Endothelial cell of umbilical vein (primary cell): ENCODE measurements around the gene DUOX2. TPM values are rescaled to one million over a fixed set of nuclear protein-coding genes. Genes with fewer than 3 reads are reported as not detected.

Experiments
- BruUV-seq: library from RNA; stranded (reverse); fragments of 400-500 nt; replicated peaks from 2 replicates; lab custom pipeline; 2021; lab: Mats Ljungman, UMichigan
- CTCF ChIA-PET: fragments of 300-600, 350-600 bp; sonication (Branson Sonifier 250); formaldehyde crosslinking; loops from one replicate; lab custom pipeline; 2021; ENCODE audit warnings: antibody characterized with exemption, inconsistent platforms; lab: Charles Lee
- POLR2A ChIA-PET: fragments of 300-600, 350-600 bp; sonication (Branson Sonifier 250); formaldehyde crosslinking; loops from one replicate; lab custom pipeline; 2021; ENCODE audit warnings: antibody characterized with exemption, inconsistent platforms; lab: Charles Lee
- DNase-seq: peaks from one replicate; pipeline ENCODE4 v3.0.0-alpha.2; 2011; ENCODE audit warnings: low read depth, low spot score
- FAIRE-seq: peaks from 2 replicates; lab custom pipeline; 2011; peaks lifted over from hg19 to GRCh38; lab: Jason Lieb, UNC
- H2AFZ ChIP-seq: 2 replicates; pipeline ENCODE4 v1.6.0; 2012; ENCODE audit warnings: low read depth, low read length, control low read depth, inconsistent platforms
- H3K27ac ChIP-seq: 2 replicates; pipeline ENCODE4 v1.5.1; 2011; ENCODE audit warnings: low read depth, mild to moderate bottlenecking, control low read depth, low read length, moderate library complexity; ENCODE audit not compliant: insufficient read depth
- H3K27me3 ChIP-seq, 2 experiments: 2 replicates each; pipeline versions ENCODE4 v1.6.0 to v1.6.1; 2011; ENCODE audit warnings: low read length in 2 of 2, mixed read lengths in 1 of 2; ENCODE audit not compliant: control insufficient read depth in 2 of 2, insufficient read depth in 2 of 2
- H3K36me3 ChIP-seq, 2 experiments: 2 replicates in 1 of 2; 3 replicates in 1 of 2; pipeline ENCODE4 v1.5.1; 2011; ENCODE audit warnings: low read length in 2 of 2, mild to moderate bottlenecking in 1 of 2, moderate library complexity in 1 of 2; ENCODE audit not compliant: control insufficient read depth in 2 of 2, insufficient read depth in 2 of 2; ENCODE audit errors: extremely low read depth in 1 of 2
- H3K4me1 ChIP-seq: 3 replicates; pipeline ENCODE4 v1.5.1; 2011; ENCODE audit warnings: mild to moderate bottlenecking, low read length; ENCODE audit not compliant: control insufficient read depth, insufficient read depth; ENCODE audit errors: extremely low read depth
- H3K4me2 ChIP-seq: 2 replicates; pipeline ENCODE4 v1.6.1; 2011; ENCODE audit warnings: low read length, control low read depth, mixed read lengths; ENCODE audit not compliant: insufficient read depth
- H3K4me3 ChIP-seq, 3 experiments: fragments of 200-600 bp in 1 of 3; sonication (generic), shearing (Covaris generic) in 1 of 3; replicated peaks in 1 of 3; 2 replicates each; pipeline ENCODE4 v1.5.1; 2011 to 2016; ENCODE audit warnings: control low read depth in 3 of 3, low read length in 3 of 3, mild to moderate bottlenecking in 2 of 3, inconsistent platforms in 1 of 3, low read depth in 1 of 3, moderate library complexity in 1 of 3; ENCODE audit not compliant: insufficient read depth in 1 of 3
- H3K79me2 ChIP-seq: 2 replicates; pipeline ENCODE4 v1.6.0; 2012; ENCODE audit warnings: low read length, inconsistent platforms; ENCODE audit not compliant: control insufficient read depth, insufficient read depth
- H3K9ac ChIP-seq: replicated peaks from 2 replicates; pipeline ENCODE3; 2011; ENCODE audit warnings: low read length, control low read depth; ENCODE audit not compliant: insufficient read depth; ENCODE audit errors: extremely low read depth
- H3K9me1 ChIP-seq: replicated peaks from 3 replicates; pipeline ENCODE4 v1.6.0; 2011; ENCODE audit warnings: mild to moderate bottlenecking, low read length; ENCODE audit not compliant: control insufficient read depth, insufficient read depth; ENCODE audit errors: extremely low read depth
- H3K9me3 ChIP-seq: replicated peaks from 2 replicates; pipeline ENCODE4 v1.5.1; 2012; ENCODE audit warnings: low read length, inconsistent platforms; ENCODE audit not compliant: control insufficient read depth, insufficient read depth
- H4K20me1 ChIP-seq: replicated peaks from 2 replicates; pipeline ENCODE3; 2011; ENCODE audit warnings: mild to moderate bottlenecking, low read length; ENCODE audit not compliant: control insufficient read depth, insufficient read depth; ENCODE audit errors: extremely low read depth
- FOS ChIP-seq: IDR thresholded peaks from 2 replicates; pipeline ENCODE4 v1.6.1; 2011; ENCODE audit warnings: mild to moderate bottlenecking, low read length, moderate library complexity, borderline replicate concordance; ENCODE audit not compliant: insufficient read depth
- GATA2 ChIP-seq: IDR thresholded peaks from 2 replicates; pipeline ENCODE4 v1.7.0; 2011; ENCODE audit warnings: low read depth, mild to moderate bottlenecking, moderate library complexity, mixed read lengths, low read length; ENCODE audit not compliant: insufficient read length, insufficient read depth
- JUN ChIP-seq: IDR thresholded peaks from 2 replicates; pipeline ENCODE4 v1.6.1; 2011; ENCODE audit warnings: borderline replicate concordance, low read depth; ENCODE audit not compliant: insufficient read length, insufficient read depth
- MAX ChIP-seq: IDR thresholded peaks from 2 replicates; pipeline ENCODE4 v1.6.1; 2011; ENCODE audit not compliant: insufficient read depth, insufficient read length
- MYC ChIP-seq: IDR thresholded peaks from one replicate; pipeline ENCODE4 v1.6.1; 2011; ENCODE audit warnings: mild to moderate bottlenecking, low read depth, low read length
- POLR2A ChIP-seq: IDR thresholded peaks from 2 replicates; pipeline ENCODE4 v1.6.1; 2012; ENCODE audit warnings: low read depth, mild to moderate bottlenecking, control low read depth, low read length
- POLR2AphosphoS5 ChIP-seq: IDR thresholded peaks from 2 replicates; pipeline ENCODE4 v1.6.1; 2012; ENCODE audit warnings: low read depth, mild to moderate bottlenecking, control low read depth, low read length, moderate library complexity; ENCODE audit not compliant: insufficient read depth
- dilution Hi-C: fragments of 300-500 bp; cut with MboI; formaldehyde crosslinking; loops from one replicate; pipeline ENCODE4 v1.15.0; 2019; ENCODE audit warnings: low sequenced_read_pairs; ENCODE audit not compliant: extremely low pct_ligation_motif_present
- intact Hi-C: fragments of 100-400 bp; cut with micrococcal nuclease; formaldehyde crosslinking; loops from one replicate; pipeline ENCODE4 v1.10.0; 2022
- polyA plus RNA-seq, 4 experiments: library from polyadenylated mRNA; depleted of rRNA in 3 of 4; stranded (reverse) in 3 of 4; unstranded in 1 of 4; fragments of >200 nt; gene quantifications; 2 replicates each; pipeline versions ENCODE4 v1.2.1 to v1.2.3, GENCODE V29; 2011 to 2012; ENCODE audit warnings: missing spikeins in 1 of 4
- total RNA-seq: library from RNA; stranded (reverse); gene quantifications from 2 replicates; pipeline ENCODE4 v1.2.3, GENCODE V29; 2021
- TF ChIP-seq, protein P1 (sequence below), 2 donors: IDR thresholded peaks; 1 replicate in 1 of 2; 2 replicates in 1 of 2; pipeline ENCODE4 v1.5.1; 2011; ENCODE audit warnings: low read length in 2 of 2, mild to moderate bottlenecking in 2 of 2, moderate library complexity in 2 of 2, control low read depth in 1 of 2, inconsistent platforms in 1 of 2, low read depth in 1 of 2; ENCODE audit not compliant: insufficient read depth in 1 of 2; ENCODE audit errors: extremely low read depth in 1 of 2

DUOX2 gene
- total and polyA plus RNA-seq, 2 donors (not counting 3 experiments of a cell fraction or from before 2014, with no cell fraction given): 0.01 TPM; not detected in 1

GRCh38 chr15:45102226-45102625 lies 11.7 kb downstream of the DUOX2 start:
- POLR2A ChIA-PET: no interaction called here
- no TSS peak for BruUV-seq
- no peak overlapping the region for H3K9ac ChIP-seq

More at GRCh38 chr15:45102226-45102625, 11.7 kb downstream of the DUOX2 start:
- Histone ChIP-seq H3K36me3 (no peaks in the 10 kb centered on the region), H3K4me3 (no peak overlapping the region), H3K27ac (no peak overlapping the region), H3K9me1 (no peaks in the 10 kb centered on the region), H2AFZ (no peak overlapping the region), H3K9me3 (no peaks in the 10 kb centered on the region), H3K27me3 (peaks cover 0 to 17% of the 10 kb centered on the region in 2 experiments), H3K4me2 (no peak overlapping the region), H3K79me2 (no peaks in the 10 kb centered on the region), H4K20me1 (no peaks in the 10 kb centered on the region), H3K4me1 (no peaks in the 10 kb centered on the region)
- dilution Hi-C loops (no loop called here), intact Hi-C loops (no loop called here)
- CTCF ChIA-PET: no interaction called here
- DNase-seq (no peak), FAIRE-seq (no peak)
- TF ChIP-seq JUN: no peak
- TF ChIP-seq, protein P1, sequence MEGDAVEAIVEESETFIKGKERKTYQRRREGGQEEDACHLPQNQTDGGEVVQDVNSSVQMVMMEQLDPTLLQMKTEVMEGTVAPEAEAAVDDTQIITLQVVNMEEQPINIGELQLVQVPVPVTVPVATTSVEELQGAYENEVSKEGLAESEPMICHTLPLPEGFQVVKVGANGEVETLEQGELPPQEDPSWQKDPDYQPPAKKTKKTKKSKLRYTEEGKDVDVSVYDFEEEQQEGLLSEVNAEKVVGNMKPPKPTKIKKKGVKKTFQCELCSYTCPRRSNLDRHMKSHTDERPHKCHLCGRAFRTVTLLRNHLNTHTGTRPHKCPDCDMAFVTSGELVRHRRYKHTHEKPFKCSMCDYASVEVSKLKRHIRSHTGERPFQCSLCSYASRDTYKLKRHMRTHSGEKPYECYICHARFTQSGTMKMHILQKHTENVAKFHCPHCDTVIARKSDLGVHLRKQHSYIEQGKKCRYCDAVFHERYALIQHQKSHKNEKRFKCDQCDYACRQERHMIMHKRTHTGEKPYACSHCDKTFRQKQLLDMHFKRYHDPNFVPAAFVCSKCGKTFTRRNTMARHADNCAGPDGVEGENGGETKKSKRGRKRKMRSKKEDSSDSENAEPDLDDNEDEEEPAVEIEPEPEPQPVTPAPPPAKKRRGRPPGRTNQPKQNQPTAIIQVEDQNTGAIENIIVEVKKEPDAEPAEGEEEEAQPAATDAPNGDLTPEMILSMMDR (IDR thresholded peaks at IDR 0.05; ENCODE audit: extremely low read depth in 1 of 2, insufficient read depth in 1 of 2, low read depth in 1 of 2, low read length in 2 of 2): no peak
- no peak for TF ChIP-seq MYC
- TF ChIP-seq FOS: no peak
- TF ChIP-seq POLR2A: no peak
- no peak for TF ChIP-seq POLR2AphosphoS5
- TF ChIP-seq GATA2: no peak
- TF ChIP-seq MAX: no peak
